Measurements from ENCODE around the gene TBC1D32.
A peak's percentile ranks its signal among the peaks of the same experiment; 100 is the strongest.
"Not testable (repeated sequence)": the region's sequence is repeated elsewhere in the genome, so short reads cannot be mapped to it uniquely, and the experiment has no call there.

TBC1D32 gene, protein sequence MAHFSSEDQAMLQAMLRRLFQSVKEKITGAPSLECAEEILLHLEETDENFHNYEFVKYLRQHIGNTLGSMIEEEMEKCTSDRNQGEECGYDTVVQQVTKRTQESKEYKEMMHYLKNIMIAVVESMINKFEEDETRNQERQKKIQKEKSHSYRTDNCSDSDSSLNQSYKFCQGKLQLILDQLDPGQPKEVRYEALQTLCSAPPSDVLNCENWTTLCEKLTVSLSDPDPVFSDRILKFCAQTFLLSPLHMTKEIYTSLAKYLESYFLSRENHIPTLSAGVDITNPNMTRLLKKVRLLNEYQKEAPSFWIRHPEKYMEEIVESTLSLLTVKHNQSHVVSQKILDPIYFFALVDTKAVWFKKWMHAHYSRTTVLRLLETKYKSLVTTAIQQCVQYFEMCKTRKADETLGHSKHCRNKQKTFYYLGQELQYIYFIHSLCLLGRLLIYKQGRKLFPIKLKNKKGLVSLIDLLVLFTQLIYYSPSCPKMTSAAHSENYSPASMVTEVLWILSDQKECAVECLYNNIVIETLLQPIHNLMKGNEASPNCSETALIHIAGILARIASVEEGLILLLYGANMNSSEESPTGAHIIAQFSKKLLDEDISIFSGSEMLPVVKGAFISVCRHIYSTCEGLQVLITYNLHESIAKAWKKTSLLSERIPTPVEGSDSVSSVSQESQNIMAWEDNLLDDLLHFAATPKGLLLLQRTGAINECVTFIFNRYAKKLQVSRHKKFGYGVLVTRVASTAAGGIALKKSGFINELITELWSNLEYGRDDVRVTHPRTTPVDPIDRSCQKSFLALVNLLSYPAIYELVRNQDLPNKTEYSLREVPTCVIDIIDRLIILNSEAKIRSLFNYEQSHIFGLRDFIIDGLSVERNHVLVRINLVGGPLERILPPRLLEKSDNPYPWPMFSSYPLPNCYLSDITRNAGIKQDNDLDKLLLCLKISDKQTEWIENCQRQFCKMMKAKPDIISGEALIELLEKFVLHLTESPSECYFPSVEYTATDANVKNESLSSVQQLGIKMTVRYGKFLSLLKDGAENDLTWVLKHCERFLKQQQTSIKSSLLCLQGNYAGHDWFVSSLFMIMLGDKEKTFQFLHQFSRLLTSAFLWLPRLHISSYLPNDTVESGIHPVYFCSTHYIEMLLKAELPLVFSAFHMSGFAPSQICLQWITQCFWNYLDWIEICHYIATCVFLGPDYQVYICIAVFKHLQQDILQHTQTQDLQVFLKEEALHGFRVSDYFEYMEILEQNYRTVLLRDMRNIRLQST

DNA sequence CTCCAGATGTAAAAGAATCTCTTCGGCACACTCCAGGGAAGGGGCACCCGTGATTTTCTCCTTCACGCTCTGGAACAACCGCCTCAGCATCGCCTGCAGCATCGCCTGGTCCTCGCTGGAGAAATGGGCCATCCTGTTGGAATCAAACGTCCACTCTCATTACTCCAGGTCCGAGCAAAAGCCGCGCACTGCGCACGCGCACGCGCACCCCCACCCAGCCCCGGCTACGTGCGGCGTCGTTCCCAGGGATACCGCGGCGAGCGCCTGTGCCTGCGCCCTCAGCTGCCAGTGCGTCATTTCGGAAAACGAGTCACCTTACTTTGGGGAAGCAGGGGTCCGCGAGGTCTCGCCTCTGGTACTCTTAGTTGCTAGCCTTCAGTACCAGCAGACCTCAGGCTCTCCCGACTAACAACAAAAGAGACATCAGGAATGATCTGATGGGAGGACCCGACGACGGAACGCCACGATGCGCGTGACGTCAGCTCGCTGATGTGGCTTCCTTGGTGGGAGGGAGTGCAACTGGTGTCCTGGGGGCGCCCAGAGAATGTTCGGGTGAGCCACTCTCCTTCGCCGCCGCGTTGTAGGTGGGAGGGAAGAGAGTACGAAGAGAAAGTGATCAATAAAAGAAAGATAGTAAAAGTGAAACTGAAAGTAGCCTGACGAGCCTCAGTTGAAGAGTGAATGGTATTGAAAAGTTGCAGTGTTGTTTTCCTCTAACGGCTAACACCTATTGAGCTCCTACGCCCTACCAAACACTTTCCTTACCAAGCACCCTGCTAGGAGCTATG lies at the start of gene TBC1D32:
Gene TBC1D32 (minus strand): TSS at position 182 of the 788 bp plus-strand sequence. CDS start 50 bp downstream, at position 132.
- DNase-seq = peak; percentile 25

DNA sequence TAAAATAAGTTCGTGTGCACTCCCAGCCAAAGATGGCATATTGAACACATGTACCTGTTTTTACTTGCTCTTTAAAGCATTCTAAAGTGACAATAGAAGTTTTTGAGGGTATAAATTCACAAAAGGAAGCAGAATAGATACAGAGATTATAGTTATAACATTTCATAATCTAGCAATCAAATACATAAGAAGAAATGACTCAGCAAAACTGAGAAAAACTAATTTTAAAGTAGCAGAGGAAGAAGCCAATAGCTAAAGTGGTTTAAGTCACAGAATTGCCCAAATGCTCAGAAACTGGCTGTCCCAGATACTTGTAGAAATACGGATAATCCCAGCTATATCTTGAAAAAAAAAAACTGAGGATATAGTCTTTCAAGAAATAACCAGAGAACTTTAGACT lies 49.2 kb upstream of the TBC1D32 start:
- no peak for DNase-seq

DNA sequence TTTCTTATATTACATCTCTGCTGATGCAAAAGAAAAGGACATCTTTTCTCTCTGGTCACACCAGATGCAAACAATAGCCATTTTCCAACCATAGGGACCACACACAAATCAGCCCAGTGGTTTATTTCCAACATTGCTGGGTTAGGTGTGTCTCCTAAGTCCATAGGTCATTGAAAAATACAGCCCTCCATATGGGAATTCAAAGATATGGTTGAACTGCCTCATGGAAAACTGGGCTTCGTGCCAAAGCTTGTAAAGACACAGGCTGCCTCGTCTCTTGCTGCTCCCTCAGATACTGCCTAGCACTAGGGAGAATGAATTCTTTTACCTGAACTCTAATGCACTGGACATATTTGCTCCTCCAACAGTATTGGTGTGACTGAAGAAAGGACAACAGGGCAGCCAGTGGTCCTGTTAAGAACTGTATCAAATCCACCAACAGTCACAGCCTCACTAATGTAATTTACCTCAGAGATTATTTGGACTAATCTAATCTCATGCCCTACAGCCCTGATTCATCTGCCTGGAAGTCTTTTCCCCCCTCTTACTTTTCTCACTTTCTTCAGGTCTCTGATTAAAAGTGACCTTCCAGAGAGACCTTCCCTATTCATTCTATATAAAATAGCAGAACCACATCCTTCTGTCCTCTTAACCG lies 48.3 kb upstream of the TBC1D32 start:
- DNase-seq = no peak

DNA sequence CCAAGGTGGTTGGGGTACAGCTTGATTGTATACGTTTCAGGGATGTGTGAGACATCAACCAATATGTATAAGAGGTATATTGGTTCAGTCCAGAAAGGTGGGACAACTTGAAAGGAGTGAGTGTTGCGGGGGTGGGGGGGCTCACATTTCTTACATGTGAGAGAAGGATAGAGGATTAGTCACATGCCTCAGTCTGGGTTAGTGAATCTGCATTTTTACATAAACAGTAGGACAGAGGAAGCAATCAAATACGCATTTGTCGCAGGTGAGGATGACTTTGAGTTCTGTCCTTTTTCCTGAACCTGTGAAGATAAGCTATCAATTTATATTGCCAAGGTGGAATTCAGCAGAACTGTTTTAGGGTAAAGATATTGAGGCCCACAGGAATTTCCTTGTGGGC lies 42.1 kb upstream of the TBC1D32 start:
- DNase-seq = no peak

DNA sequence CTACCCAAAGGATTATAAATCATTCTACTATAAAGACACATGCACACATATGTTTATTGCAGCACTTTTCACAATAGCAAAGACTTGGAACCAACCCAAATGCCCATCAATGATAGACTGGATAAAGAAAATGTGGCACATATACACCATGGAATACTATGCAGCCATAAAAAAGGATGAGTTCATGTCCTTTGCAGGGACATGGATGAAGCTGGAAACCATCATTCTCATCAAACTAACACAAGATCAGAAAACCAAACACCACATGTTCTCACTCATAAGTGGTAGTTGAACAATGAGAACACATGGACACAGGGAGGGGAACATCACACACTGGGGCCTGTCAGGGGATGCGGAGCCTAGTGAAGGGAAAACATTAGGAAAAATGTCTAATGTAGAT lies 39.9 kb upstream of the TBC1D32 start:
- DNase-seq = not testable (repeated sequence)

DNA sequence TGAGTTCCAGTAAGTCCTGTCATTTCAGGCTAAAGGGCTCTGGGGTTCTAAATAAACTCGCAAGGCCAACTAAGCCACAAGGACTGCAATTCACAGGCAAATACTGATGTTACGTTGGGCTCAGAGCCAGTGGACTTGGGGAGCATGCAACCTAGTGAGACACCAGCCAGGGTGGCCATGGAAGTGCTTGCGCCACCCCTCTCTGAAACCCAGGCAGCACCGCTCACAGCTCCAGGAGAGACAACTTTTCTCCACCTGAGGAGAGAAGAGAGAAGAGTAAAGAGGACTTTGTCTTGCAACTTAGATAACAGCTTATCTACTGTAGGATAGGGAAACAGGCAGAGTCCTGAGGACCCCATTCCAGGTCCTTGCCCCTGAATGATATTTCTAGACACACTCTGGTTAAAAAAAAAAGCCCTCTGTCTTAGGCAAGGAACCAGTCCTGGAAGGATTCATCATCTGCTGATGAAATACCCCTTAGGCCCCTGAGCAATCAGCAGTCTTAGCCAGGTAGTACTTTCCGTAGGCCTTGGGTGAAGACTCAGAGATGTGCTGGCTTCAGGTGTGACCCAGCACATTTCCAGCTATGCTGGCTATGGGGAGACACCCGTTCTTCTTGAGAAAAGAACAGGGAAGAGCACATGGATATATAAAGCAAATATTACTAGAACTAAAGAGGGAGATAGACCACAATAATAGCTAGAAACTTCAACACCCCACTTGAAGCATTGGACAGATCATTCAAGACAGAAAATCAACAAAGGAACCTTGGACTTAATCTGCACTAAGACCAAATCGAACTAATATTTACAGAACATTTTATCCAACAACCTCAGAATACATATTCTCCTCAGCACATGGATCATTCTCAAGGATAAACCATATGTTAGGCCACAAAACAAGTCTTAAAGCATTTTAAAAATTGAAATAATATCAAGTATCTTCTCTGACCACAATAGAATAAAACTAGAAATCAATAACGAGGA lies 31.5 kb upstream of the TBC1D32 start:
- DNase-seq = no peak

DNA sequence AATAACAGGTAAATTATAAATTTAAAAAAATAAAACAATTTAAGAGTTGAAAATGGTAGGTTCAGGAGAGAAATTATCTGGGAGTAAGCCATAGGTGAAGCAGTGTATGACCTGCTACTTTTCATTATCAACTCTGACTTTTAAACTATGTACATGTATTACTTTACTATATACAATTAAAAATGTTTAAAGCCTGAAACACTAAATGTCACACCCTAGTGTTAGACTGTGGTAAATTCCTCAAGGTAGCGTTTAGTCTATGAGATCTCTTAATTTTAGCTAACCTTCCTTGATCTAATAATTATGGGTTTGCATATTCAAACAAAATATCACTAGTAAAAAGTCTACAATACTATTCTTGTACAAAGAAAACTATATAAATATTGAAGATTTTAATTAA lies 22.3 kb upstream of the TBC1D32 start:
- DNase-seq = no peak

DNA sequence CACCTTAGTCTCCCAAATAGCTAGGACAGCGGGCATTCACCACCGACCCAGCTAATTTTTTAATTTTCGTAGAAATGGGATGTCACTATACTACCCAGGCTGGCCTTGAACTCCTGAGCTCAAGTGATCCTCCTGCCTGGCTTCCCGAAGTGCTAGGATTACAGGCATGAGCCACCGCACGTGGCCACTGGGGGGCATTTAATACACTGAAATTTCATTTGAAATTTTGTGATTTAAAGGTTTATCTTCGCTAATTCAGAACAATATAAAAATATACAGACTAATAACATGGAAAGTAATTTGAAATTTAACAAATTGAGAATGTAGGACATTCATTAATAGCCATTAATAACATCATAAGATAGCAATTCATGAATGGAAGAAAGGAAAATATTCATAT lies 20.5 kb upstream of the TBC1D32 start:
- no peak for DNase-seq

DNA sequence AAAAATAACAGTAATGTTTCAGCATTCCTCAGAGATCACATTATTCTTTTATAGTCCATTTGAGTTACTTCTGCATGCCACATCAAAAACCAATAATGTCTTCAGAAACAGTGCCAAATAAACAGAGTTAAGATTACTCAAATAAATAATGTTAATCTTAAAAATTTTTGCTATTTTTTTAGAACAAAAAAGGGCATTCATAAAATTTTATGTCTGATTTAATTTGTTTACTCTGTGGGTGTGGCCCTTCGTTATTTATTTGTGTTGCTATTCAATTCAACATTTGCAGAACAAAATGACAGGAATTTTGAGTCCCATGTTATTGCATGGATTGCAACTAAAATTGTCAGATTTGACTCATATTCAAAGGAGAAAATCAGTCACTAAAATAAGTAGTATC lies 18.7 kb upstream of the TBC1D32 start:
- no peak for DNase-seq

DNA sequence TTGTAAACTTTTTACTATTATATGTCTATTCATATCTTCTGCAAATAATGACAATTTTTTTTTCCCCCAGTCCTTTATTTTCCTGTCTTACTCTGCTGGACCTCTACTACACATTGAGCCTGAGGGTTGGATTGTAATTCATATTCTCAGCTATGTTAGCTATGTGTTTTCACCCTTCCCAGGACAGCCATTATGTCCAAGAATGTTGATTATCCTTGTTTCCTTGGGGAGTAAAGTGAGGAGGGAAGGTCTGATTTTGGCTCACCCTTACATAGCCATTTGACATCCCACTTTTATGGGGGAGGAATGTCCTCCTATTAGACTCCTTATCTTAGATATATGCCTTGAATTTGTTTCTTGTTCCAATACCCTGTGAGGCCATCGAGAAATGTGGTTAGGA lies 17.6 kb upstream of the TBC1D32 start:
- no peak for DNase-seq

DNA sequence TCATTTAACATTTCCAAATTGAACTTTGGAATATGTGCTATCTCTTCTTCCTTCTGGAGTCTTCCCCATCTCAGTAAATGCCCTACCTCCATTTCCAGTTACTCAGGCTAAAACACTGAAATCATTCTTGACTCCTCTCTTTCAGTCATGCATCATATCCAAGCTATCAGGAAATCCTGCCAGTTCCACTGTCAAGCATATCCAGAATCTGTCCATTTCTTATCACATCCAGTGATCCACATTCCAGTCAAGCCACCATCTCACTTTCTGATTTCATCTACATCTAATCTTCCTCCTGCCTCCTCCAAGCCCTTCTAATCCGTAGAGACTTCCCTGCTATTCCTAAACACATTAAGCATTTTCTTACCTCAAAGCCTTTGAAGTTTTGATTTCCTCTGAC lies 15.3 kb upstream of the TBC1D32 start:
- DNase-seq = no peak

DNA sequence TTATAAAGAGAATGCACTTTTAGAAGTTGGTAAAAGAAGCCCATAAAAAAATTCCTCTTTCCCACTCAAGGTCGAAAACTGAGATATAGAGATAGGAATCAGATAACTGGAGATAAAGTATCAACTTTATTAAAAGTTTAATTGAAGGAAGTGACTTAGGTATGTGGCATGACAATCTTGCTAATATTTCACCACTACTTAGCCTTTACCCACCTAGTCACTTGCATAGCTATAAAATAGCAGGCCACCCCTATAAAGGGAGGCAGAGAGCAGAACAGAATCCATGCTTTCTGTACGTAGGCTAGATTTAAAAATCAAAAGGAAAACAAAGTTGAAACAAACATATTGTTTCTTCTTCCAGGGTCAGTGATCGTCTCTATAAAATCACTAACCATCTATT lies 13.2 kb upstream of the TBC1D32 start:
- no peak for DNase-seq

DNA sequence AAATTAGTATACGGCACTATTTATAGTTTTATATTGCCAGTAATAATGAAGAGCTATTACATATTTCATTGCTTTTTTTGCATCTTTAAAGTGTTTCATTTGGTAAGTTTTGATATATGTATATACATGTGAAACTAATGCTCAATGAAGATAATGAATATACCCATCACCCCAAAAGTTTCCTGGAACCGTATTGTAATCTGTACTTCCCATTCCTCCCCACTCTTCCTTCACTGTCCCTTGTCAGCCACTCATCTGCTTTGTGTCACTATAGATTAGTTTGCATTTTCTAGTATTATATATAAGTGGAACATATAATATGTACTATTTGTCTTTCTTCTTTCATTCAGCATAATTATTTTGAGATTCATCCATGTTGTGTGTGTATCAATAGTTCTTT lies 10.3 kb upstream of the TBC1D32 start:
- DNase-seq = no peak

DNA sequence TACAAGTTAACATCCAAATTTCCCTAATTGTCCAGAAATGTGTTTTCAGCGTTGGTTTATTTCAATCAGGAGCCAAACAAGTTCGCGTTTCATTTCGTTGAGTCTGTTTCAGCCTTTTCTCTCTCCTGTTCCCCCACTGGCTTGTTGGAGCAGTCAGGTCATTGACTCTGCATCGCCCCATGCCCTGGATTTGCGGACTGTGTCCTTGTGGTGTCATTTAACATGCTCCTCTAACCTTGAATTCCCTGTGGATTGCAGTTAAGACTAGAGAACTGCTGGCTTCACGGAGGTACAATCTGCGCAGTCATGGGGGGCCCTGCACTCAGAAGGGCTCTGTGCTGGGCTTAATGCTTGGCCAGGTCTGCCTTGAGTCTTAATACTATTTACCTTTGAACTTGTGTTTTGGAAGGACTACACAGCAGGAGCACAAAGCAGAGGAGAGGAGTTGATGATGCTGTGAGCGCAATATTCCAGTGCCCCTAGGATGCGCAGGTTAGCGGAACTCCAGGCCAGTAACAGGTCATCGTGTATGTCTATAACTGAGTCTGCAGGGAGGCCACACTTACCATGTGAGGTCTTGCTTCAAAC lies 5.5 kb upstream of the TBC1D32 start:
- no peak for DNase-seq

DNA sequence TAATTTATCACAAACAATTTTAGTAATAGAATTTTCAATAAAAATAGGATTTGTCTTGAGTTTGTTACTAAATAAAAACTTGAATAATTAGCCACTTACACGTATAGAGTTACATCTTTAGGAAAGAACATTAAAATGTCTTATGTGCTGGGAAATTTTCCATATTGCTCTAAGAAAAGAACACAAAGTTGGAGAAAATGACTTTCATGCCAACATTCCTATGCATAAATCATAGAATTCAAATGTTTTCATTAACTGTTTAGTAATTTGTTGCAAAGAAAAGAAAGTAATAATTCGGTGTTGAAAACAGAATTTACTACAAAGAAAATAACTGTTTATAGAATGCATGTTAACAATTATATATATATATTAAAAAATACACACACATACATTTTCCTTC lies 4.7 kb upstream of the TBC1D32 start:
- no peak for DNase-seq

DNA sequence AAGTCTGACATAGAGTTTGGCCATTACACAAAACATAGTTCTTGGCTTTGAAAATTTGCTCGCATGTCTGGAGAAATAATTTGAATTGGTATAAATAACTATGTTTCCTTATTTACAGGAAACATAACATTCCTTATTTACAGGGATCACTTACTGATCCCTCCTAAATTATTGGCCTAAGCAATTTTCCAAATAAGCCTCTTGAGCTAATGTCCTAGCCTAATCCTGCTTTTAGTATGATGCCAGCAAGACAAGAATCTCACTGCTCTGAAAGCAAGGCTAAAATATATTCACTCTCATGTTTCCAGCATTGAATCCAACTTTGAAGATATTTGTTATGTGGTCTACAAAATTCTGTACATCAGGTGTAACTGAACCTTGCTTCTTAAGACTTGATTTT lies 4.1 kb upstream of the TBC1D32 start:
- DNase-seq = no peak

DNA sequence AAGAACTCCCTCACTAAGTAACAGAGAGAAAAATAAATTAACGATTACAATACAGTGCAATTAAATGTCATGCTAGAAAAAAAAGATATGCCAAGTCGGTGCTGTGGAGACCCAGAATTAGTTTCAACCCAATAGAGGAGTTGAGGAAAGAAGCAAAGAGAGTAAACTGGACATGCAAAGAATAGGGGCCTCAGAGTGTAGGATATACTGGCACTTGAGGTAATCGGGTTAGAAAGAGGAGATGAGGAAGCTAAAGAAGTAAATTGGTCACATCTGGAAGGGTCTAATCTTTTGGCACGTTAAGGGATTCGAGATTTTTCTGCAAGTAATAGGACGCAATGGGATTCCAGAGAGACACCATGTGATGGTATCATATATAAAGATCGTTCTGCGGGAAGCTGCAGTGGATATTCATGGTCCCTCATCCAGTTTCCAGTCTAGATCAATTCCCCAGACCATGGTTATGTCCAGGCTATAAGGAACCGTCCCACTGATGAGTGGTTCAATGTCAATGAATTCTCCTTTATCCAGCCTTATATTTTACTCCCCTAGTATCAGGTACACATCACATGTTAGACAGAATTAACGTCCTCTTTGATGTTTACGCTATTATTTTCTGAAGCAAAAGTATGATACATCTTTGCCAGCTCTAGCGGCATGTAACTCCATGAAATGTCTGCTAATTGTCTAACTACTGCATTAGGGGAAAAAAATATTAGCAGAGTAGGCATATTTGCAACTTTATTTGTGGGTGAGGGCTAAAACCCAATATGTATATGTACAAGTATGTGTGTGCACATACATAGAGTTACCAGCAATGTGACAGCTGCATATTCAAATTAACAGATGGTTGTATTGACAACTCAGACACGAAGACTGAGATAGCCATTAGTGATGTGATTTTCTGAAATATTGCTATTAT lies 1.1 kb upstream of the TBC1D32 start:
- DNase-seq = no peak

DNA sequence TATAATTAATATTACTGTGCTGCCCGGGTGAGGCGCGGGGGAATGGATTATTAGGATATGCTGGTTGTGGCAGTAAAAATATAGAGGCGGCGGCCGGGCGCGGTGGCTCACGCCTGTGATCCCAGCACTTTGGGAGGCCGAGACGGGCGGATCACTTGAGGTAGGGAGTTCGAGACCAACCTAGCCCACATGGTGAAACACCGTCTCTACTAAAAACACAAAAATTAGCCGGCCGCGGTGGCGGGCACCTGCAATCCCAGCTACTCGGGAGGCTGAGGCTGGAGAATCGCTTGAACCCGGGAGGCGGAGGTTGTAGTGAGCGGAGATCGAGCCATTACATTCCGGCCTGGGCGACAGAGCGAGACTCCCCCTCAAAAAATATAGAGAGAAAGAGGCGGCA lies 586 bp downstream of the TBC1D32 start:
- not testable (repeated sequence) for DNase-seq

DNA sequence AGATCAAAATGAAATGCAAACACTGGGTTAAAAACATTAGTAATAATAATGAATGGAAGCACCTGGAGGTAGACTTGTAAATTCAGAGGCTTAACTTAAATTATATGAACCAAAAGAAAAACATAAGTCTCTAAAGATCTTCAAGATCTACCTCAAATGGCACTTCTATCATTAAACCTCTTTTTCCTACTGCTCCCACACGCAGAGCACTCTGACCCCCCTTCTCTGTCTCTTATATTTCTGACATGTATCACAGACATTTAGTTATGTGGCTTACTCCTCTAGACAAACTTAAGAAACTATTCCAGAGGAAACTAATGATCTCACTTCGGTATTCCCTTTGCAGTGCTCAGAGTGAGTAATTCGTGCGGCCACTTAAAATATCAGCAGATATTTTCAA lies 1.1 kb downstream of the TBC1D32 start:
- DNase-seq = no peak
